ENCODE data around the gene IRX2. TPM values are rescaled to one million over a fixed set of nuclear protein-coding genes. Genes with fewer than 3 reads are reported as not detected.

IRX2 gene
- total RNA-seq, 1 experiment from 2014 or later = 0.12 TPM

GRCh38 chr5:2756211-2757152 lies 5.0 kb upstream of the IRX2 start:
- peak; percentile 17 for DNase-seq (ENCODE audit: low read depth)

DNA sequence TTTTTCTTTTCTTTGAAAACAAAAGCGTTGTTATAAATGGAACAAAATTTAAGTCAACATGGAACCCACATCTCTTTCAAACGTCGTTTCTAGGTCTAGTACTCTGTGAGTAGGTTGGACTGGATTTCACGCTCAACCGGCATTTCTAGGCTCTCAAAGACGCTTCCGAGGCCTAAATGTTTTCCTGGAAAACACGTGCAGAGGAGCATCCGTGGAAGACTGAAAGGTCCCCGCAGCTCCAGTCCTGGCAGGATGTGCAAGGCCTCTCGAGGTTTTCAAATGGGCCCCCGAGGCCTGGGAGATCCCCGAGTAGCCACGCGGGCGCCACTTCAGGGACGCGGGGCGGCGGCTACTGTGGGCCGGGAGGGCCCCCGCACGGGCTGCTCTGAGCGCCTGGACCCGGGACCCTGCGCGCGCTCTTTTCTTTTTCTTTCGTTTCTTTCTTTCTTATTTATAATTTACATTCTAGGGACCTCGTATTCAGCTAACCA lies 4.2 kb upstream of the IRX2 start:
- no peak for DNase-seq (ENCODE audit: low read depth)

DNA sequence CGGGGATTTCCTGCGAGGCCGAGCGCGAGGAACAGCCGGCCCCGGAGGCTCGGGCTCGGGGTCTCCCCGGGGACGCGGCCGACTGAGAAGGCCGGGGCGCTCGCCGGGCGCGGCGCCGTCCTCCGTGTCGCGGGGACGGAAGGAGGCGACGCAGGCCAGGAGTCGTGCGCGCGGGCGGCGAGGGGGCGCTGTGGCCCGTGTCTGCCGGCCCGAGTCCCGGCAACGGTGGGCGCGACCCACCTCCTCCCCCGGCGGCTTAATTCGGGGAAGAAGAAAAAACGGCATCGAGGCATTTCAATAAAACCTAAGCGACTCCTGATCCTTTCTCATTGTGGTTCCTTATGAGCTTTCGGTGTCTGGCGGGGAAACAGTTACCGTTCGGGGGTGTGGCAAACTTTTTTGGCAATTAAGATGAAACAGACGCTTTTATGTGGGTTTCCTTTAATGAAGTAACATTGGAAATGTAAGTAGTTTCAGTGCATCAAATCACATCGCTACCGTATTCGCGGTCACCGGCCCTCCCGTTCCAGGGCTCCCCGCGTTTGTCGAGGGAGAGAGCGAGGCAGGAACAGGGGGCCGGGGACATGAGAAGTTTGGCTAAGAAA lies 3.7 kb upstream of the IRX2 start:
- DNase-seq (ENCODE audit: low read depth) = no peak

GRCh38 chr5:2754581-2755075 lies 3.2 kb upstream of the IRX2 start:
- DNase-seq (ENCODE audit: low read depth) = no peak

GRCh38 chr5:2753452-2754420 lies 2.3 kb upstream of the IRX2 start:
- DNase-seq (ENCODE audit: low read depth) = no peak

- DNase-seq (ENCODE audit: low read depth) = no peak
These were observed 1.5 kb upstream of the IRX2 start for GRCh38 chr5:2752821-2753439.

GRCh38 chr5:2752059-2752820 lies 763 bp upstream of the IRX2 start:
- no peak for DNase-seq (ENCODE audit: low read depth)

- DNase-seq (ENCODE audit: low read depth) = no peak
These were observed 566 bp downstream of the IRX2 start for GRCh38 chr5:2750758-2751464.

DNA sequence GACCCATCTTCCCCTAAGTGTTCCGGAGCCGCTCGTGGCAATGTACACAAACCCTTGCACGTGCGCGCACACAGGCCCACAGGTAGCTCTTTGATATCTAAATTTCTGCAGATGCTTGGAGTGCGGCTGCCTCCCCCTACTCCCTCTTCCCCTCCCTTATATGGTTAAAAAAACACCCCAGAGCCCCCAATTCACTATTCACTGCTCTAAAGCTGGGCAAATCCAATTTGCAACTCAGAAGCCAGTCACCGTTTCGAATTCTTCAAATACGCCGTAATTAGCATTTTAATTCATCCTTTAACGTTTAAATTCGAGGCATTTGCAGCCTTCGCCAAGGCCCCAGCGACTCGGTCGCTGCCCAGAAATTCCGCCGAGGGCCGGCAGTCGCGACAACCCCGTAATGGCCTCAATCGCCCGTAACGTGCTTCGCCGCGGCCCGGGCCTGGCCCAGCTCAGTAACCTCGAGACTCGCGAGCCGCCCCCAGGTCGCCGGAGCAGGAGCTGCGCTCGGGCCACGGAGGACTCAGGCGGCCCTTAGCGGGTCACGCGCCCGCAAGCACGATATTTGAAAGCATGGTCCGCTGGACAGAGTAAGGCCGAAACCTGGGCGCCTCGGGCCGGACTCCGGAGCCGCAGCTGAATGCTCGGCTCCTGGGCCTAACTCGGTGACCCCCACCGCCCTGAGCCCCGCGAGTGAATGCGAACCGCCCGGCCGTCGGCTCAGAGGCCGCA lies 1.3 kb downstream of the IRX2 start:
- no peak for DNase-seq (ENCODE audit: low read depth)

DNA sequence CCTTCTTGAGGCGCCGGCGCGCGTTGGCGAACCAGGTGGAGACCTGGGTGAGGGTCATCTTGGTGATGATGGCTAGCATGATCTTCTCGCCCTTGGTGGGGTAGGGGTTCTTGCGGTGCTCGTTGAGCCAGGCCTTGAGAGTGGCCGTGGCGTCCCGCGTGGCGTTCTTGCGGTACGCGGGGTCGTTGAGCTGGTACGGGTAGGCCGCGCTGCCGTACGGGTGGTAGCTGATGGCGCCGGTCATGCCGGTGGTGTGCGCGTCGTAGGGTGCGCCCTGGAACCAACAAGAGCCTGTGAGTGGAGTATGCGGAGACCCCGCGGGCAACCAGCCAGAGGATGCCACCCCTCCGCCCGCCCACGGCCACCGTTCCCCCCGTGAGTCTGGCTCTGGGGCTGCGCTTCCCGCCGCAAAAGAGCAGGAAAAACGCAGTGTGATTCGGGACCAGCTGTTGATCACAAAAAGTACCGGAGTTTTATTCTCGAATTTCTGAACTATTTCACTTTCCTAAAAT lies 1.9 kb downstream of the IRX2 start:
- DNase-seq (ENCODE audit: low read depth) = no peak

DNA sequence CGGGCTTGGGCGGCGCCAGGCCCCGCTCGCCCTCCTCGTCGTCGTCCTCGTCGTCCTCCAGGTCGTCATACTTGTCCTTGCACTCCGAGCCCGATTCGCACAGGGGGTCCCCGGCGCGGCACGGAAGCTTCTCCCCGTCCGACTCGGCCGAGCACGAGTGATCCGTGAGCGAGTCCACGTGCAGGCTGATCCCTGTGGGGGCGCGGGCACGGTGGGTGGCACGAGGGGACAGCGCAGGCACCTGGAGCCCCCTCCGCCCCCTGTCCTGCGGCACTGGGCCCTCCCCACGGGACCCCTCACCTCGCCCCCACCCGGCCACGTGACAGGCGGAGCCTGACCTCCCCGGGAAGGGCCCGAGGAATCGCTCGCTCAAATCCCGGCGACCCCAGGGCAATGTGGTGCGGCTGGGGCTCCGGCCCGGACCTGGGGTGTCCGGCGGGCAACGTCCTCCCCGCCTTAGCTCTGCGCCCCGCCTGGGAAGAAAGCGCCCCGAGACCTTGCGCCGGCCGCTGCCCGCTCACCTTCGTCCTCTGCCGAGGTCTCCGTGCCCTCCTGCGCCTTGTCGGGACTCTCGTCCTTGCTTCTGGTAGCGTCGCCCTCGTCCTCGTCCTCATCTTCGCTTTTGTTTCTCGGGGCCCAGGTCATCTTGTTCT lies 2.5 kb downstream of the IRX2 start:
- no peak for DNase-seq (ENCODE audit: low read depth)

DNA sequence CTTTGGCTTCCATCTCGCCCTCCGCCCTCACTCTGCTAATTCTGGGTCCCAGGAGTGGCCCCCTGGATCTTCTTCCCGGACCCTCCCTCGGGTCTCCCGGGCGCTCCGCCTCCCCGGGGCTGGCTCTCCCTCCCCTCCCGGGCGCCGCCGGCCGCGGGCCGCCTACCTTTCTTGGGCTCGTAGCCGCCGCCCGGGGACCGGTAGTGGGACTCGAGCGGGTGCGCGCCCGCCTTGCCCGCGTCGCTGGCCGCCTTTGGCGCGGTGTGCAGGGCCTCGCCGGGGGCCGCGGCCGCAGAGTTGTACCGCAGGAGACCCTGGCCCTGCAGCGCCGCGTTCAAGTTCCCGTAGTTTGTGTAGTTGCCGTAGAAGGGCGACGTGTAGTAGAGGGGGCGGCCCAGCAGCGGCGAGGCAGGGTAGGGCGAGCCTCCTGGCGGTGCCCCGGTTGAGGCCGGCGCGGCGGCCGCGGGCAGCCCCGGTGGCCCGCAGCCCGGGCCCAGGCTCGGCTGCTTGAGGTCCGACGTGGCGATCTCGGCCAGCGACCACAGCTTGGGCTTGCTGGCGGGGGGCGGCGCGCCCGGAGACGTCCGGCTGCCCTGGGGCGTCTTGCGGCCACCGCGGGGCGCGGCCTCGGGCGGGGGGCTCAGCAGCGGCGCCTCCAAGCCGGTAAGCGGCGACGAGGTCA lies 3.2 kb downstream of the IRX2 start:
- DNase-seq (ENCODE audit: low read depth) = no peak

DNA sequence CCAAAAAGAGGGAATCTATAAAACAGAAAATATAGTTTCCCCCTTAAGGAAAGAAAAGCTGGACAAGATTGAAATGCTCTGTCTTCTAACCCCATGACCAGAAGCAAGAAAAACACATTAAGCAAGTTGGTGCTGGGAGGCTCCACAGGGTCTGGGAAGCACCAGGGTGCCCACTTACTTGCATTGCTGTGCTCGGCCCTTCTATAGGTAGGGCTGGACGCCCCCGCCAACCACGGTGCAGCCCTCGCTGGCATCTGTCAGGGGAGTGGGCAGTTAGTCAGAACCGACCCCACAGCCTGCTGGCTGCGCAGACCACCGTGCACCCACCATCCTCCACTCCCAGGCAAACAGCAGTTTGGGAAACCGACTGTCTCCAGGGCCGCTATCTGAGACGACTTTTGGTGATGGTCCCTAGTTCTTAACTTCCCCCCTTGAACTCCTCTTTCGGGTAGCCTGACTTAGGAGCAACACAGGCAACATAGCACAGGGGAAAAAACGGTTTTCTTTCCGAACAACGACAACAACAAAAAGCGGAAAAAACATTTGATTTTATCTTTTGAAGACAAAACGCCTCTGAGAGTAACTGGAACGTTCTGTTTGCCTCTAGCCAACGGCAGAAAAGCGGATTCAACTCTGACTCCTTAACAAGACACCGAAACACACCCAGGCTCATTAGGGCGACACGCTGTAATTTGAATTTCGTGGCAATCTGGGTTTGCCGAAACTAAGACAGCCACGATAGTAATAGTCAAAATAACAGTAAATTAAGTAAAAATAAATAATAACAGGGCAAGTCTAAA lies 3.9 kb downstream of the IRX2 start:
- no peak for DNase-seq (ENCODE audit: low read depth)

GRCh38 chr5:2746561-2747032 lies 4.9 kb downstream of the IRX2 start:
- DNase-seq (ENCODE audit: low read depth) = no peak

DNA sequence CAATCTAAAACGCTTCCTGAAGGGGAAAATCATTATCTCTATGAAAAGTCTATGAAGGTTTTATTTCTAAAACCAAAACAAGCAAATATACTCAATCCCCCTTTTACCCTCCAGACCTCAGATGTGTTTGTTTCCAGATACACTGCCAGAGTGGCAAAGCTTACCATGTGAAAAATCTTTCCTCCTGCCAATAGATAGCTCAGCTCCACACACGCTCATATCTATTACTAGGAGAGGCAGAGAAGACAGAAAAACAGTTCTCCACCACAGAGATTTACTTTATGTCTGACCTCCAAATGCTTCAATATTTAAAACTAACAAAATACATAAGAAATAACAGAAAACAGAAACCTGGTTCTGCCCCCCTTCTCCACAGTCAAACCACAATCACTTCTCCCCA lies 7.0 kb downstream of the IRX2 start:
- DNase-seq (ENCODE audit: low read depth) = no peak

GRCh38 chr5:2742921-2743679 lies 8.4 kb downstream of the IRX2 start:
- no peak for DNase-seq (ENCODE audit: low read depth)

Measured in RPMI7951 (cell line).